Measurements from ENCODE around the gene SGPL1. TPM values are rescaled to one million over a fixed set of nuclear protein-coding genes. Genes with fewer than 3 reads are reported as not detected.

Gene SGPL1
- polyA plus RNA-seq, 1 donor (not counting 4 experiments of a cell fraction or from before 2014, with no cell fraction given): 31.4 TPM

DNA sequence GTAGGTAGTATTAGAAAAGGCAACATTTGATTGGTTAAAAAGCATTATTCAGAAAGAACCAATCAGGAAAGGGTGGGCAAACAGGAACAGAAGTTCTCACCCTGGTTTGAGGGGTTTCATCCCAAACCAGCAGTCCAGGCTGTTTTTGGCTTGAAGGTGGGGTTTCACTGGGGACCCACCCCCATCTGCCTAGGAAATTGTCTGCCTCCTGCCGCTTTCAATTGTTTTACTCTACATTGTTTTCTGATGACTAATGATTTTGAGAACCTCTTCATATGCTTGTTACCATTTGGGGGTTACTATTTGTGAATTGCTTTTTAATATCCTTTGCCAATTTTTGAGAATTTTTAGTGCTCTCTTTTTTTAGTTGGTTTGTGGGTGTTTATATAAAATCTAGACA is 75.9 kb downstream of the SGPL1 start:
- no peak for FAIRE-seq
- H3K9ac ChIP-seq (ENCODE audit: control insufficient read depth, extremely low read depth, insufficient read depth, low read length): no peak overlapping the region
- H3K79me2 ChIP-seq (ENCODE audit: control insufficient read depth, insufficient read depth, low read length): no peaks in the 10 kb centered on the region
- no peaks in the 10 kb centered on the region for H3K27me3 ChIP-seq (ENCODE audit: control insufficient read depth, extremely low read depth, insufficient read depth, low read length)
- H3K4me2 ChIP-seq (ENCODE audit: control insufficient read depth, extremely low read depth, insufficient read depth, low read depth, low read length): no peak overlapping the region
- dilution Hi-C loops (cut with MboI; ENCODE audit: extremely low pct_ligation_motif_present, low sequenced_read_pairs): no loop called here
- no peak for DNase-seq (ENCODE audit: low read depth, low spot score)
- H3K4me3 ChIP-seq (ENCODE audit: control insufficient read depth in 2 of 3, extremely low read depth in 1 of 3, insufficient read depth in 2 of 3, low read depth in 1 of 3, low read length in 3 of 3): no peak overlapping the region
- no peak overlapping the region for H3K27ac ChIP-seq (ENCODE audit: control insufficient read depth, insufficient read depth, low read length)
- H3K9me1 ChIP-seq (ENCODE audit: control insufficient read depth, extremely low read depth, insufficient read depth, low read length): no peaks in the 10 kb centered on the region
- H2AFZ ChIP-seq (ENCODE audit: control insufficient read depth, low read length): no peak overlapping the region
- H4K20me1 ChIP-seq (ENCODE audit: control insufficient read depth, extremely low read depth, insufficient read depth, low read length): no peaks in the 10 kb centered on the region
- no peaks in the 10 kb centered on the region for H3K36me3 ChIP-seq (ENCODE audit: control insufficient read depth in 2 of 2, extremely low read depth in 1 of 2, insufficient read depth in 2 of 2, low read length in 2 of 2)
- no peaks in the 10 kb centered on the region for H3K9me3 ChIP-seq (ENCODE audit: control insufficient read depth, low read depth, low read length)
- peaks cover 9% of the 10 kb centered on the region for H3K4me1 ChIP-seq (ENCODE audit: control insufficient read depth, extremely low read depth, insufficient read depth, low read length)
- TF ChIP-seq, protein P1, sequence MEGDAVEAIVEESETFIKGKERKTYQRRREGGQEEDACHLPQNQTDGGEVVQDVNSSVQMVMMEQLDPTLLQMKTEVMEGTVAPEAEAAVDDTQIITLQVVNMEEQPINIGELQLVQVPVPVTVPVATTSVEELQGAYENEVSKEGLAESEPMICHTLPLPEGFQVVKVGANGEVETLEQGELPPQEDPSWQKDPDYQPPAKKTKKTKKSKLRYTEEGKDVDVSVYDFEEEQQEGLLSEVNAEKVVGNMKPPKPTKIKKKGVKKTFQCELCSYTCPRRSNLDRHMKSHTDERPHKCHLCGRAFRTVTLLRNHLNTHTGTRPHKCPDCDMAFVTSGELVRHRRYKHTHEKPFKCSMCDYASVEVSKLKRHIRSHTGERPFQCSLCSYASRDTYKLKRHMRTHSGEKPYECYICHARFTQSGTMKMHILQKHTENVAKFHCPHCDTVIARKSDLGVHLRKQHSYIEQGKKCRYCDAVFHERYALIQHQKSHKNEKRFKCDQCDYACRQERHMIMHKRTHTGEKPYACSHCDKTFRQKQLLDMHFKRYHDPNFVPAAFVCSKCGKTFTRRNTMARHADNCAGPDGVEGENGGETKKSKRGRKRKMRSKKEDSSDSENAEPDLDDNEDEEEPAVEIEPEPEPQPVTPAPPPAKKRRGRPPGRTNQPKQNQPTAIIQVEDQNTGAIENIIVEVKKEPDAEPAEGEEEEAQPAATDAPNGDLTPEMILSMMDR (optimal IDR thresholded peaks at IDR 0.05 in 1 of 3, IDR thresholded peaks at IDR 0.05 in 1 of 3, conservative IDR thresholded peaks at IDR 0.05 in 1 of 3; ENCODE audit: extremely low read depth in 1 of 3, insufficient read depth in 2 of 3, low read length in 3 of 3): no peak
- TF ChIP-seq EZH2 (IDR thresholded peaks at IDR 0.05; ENCODE audit: low read length): no peak

DNA sequence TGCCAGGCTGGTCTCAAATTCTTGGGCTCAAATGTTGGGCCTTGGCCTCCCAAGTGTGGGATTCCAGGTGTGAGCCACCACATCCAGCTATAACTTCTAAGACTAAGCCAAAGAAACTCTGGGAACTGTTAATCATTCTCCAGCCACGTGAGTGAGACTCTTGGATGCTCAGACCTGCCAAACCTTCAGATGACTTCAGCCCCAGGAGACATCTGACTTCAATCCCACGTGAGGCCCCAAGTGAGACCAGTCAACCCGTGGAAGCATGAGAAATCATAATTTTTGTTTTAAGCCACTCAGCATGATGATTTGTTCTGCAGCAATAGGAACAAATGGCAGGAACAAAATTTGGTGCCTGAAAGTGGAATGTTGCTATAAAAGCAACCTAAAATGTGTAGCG is 76.9 kb downstream of the SGPL1 start:
- TF ChIP-seq EZH2 (IDR thresholded peaks at IDR 0.05; ENCODE audit: low read length): no peak
- TF ChIP-seq, protein P1 (optimal IDR thresholded peaks at IDR 0.05 in 1 of 3, IDR thresholded peaks at IDR 0.05 in 1 of 3, conservative IDR thresholded peaks at IDR 0.05 in 1 of 3; ENCODE audit: extremely low read depth in 1 of 3, insufficient read depth in 2 of 3, low read length in 3 of 3): no peak
- H3K9me1 ChIP-seq (ENCODE audit: control insufficient read depth, extremely low read depth, insufficient read depth, low read length): no peaks in the 10 kb centered on the region
- dilution Hi-C loops (cut with MboI; ENCODE audit: extremely low pct_ligation_motif_present, low sequenced_read_pairs): no loop called here
- H3K4me2 ChIP-seq (ENCODE audit: control insufficient read depth, extremely low read depth, insufficient read depth, low read depth, low read length): no peak overlapping the region
- no peak overlapping the region for H3K27ac ChIP-seq (ENCODE audit: control insufficient read depth, insufficient read depth, low read length)
- no peaks in the 10 kb centered on the region for H3K27me3 ChIP-seq (ENCODE audit: control insufficient read depth, extremely low read depth, insufficient read depth, low read length)
- DNase-seq (ENCODE audit: low read depth, low spot score) (no peak), FAIRE-seq (no peak)
- H4K20me1 ChIP-seq (ENCODE audit: control insufficient read depth, extremely low read depth, insufficient read depth, low read length): no peaks in the 10 kb centered on the region
- peaks cover 9% of the 10 kb centered on the region for H3K4me1 ChIP-seq (ENCODE audit: control insufficient read depth, extremely low read depth, insufficient read depth, low read length)
- H3K9me3 ChIP-seq (ENCODE audit: control insufficient read depth, low read depth, low read length): no peaks in the 10 kb centered on the region
- no peaks in the 10 kb centered on the region for H3K36me3 ChIP-seq (ENCODE audit: control insufficient read depth in 2 of 2, extremely low read depth in 1 of 2, insufficient read depth in 2 of 2, low read length in 2 of 2)
- no peaks in the 10 kb centered on the region for H3K79me2 ChIP-seq (ENCODE audit: control insufficient read depth, insufficient read depth, low read length)
- H3K9ac ChIP-seq (ENCODE audit: control insufficient read depth, extremely low read depth, insufficient read depth, low read length): no peak overlapping the region
- no peak overlapping the region for H2AFZ ChIP-seq (ENCODE audit: control insufficient read depth, low read length)
- no peak overlapping the region for H3K4me3 ChIP-seq (ENCODE audit: control insufficient read depth in 2 of 3, extremely low read depth in 1 of 3, insufficient read depth in 2 of 3, low read depth in 1 of 3, low read length in 3 of 3)
